B cell (primary cell): Measurements from ENCODE around the gene CDC45. TPM values are rescaled to one million over a fixed set of nuclear protein-coding genes. Genes with fewer than 3 reads are reported as not detected.

Experiments
- ATAC-seq: fragments of 200-7000 bp; cut with Tn5 transposase; one replicate; pipeline ENCODE4 v1.10.0; 2021; ENCODE audit warnings: low read depth, mild to moderate bottlenecking, moderate number of reproducible peaks, moderate library complexity
- CTCF ChIA-PET: fragments of 350-600 bp; sonication (Branson Sonifier 250); formaldehyde crosslinking; loops from one replicate; lab custom pipeline; 2021; ENCODE audit warnings: antibody characterized with exemption, inconsistent platforms; lab: Charles Lee
- POLR2A ChIA-PET: fragments of 350-600 bp; sonication (Branson Sonifier 250); formaldehyde crosslinking; loops from one replicate; lab custom pipeline; 2021; ENCODE audit warnings: antibody characterized with exemption; lab: Charles Lee
- DNase-seq: peaks from one replicate; pipeline ENCODE4 v3.0.0; 2013
- H2AFZ ChIP-seq: 2 replicates; pipeline ENCODE4 v1.6.1; 2012; ENCODE audit warnings: mild to moderate bottlenecking, low read depth, low read length; ENCODE audit not compliant: insufficient read depth, poor library complexity, severe bottlenecking
- H3K27ac ChIP-seq, 2 donors: 1 replicate in 1 of 2; 2 replicates in 1 of 2; pipeline ENCODE4 v1.5.1; 2012 to 2013; ENCODE audit warnings: low read length in 2 of 2, mild to moderate bottlenecking in 2 of 2, moderate library complexity in 1 of 2
- H3K27me3 ChIP-seq, 4 experiments: fragments of 200-600 bp in 1 of 4; sonication (generic) in 1 of 4; replicated peaks in 1 of 4; 1 replicate in 2 of 4; 2 replicates in 2 of 4; pipeline versions ENCODE4 v1.6.1 to v1.7.0; 2013 to 2016; ENCODE audit warnings: low read length in 3 of 4, mild to moderate bottlenecking in 2 of 4, mixed read lengths in 1 of 4, moderate library complexity in 1 of 4; ENCODE audit not compliant: insufficient read depth in 4 of 4, control insufficient read depth in 3 of 4; ENCODE audit errors: control extremely low read depth in 1 of 4
- H3K36me3 ChIP-seq, 2 experiments: replicated peaks in 1 of 2; 1 replicate in 1 of 2; 2 replicates in 1 of 2; pipeline versions ENCODE4 v1.6.1 to v1.7.1; 2013; ENCODE audit warnings: low read length in 1 of 2; ENCODE audit not compliant: insufficient read depth in 2 of 2, control insufficient read depth in 1 of 2; ENCODE audit errors: control extremely low read depth in 1 of 2, extremely low read depth in 1 of 2
- H3K4me1 ChIP-seq, 2 donors: fragments of 200-600 bp in 1 of 2; sonication (generic) in 1 of 2; 1 replicate in 1 of 2; 2 replicates in 1 of 2; pipeline versions ENCODE4 v1.5.1 to v1.6.1; 2013 to 2017; ENCODE audit warnings: low read length in 2 of 2; ENCODE audit not compliant: control insufficient read depth in 2 of 2, insufficient read depth in 2 of 2
- H3K4me2 ChIP-seq: replicated peaks from 2 replicates; pipeline ENCODE3; 2012; ENCODE audit warnings: mild to moderate bottlenecking, low read depth, low read length; ENCODE audit not compliant: poor library complexity, severe bottlenecking
- H3K4me3 ChIP-seq, 5 experiments: fragments of 200-600 bp in 1 of 5; sonication (generic) in 1 of 5; 1 replicate in 3 of 5; 2 replicates in 2 of 5; pipeline versions ENCODE4 v1.5.1 to v1.7.0; 2011 to 2016; ENCODE audit warnings: low read length in 4 of 5, mild to moderate bottlenecking in 4 of 5, low read depth in 2 of 5, control low read depth in 1 of 5, moderate library complexity in 1 of 5; ENCODE audit not compliant: insufficient read depth in 1 of 5; ENCODE audit errors: control extremely low read depth in 1 of 5, extremely low read depth in 1 of 5
- H3K79me2 ChIP-seq: fragments of 200-600 bp; sonication (generic); one replicate; pipeline ENCODE4 v1.6.0; 2016; ENCODE audit warnings: low read length; ENCODE audit not compliant: control insufficient read depth, insufficient read depth
- H3K9ac ChIP-seq: fragments of 200-600 bp; sonication (generic); 2 replicates; pipeline ENCODE4 v1.6.1; 2017; ENCODE audit warnings: mild to moderate bottlenecking, low read length, moderate library complexity
- H3K9me3 ChIP-seq, 3 donors: one replicate each; pipeline versions ENCODE4 v1.6.1 to v1.7.1; 2013; ENCODE audit warnings: low read length in 2 of 3; ENCODE audit not compliant: control insufficient read depth in 2 of 3, insufficient read depth in 1 of 3; ENCODE audit errors: control extremely low read depth in 1 of 3
- H4K20me1 ChIP-seq: 2 replicates; pipeline ENCODE4 v1.6.0; 2012; ENCODE audit warnings: mild to moderate bottlenecking, low read length; ENCODE audit not compliant: insufficient read depth, control insufficient read depth, poor library complexity, severe bottlenecking
- H3K27ac Mint-ChIP-seq: one replicate; pipeline ENCODE4 v1.8.0; 2021; ENCODE audit warnings: mixed read lengths
- H3K27me3 Mint-ChIP-seq: one replicate; pipeline ENCODE4 v1.8.0; 2021; ENCODE audit warnings: mixed read lengths
- H3K4me1 Mint-ChIP-seq: one replicate; pipeline ENCODE4 v1.8.0; 2021; ENCODE audit warnings: mixed read lengths
- H3K4me3 Mint-ChIP-seq: one replicate; pipeline ENCODE4 v1.8.0; 2021; ENCODE audit warnings: mixed read lengths
- H3K9me3 Mint-ChIP-seq: one replicate; pipeline ENCODE4 v1.8.0; 2022; ENCODE audit warnings: mixed read lengths; ENCODE audit not compliant: insufficient read depth
- CTCF ChIP-seq: fragments of 200-600 bp; IDR thresholded peaks from one replicate; pipeline ENCODE4 v1.8.0; 2022; ENCODE audit warnings: antibody characterized with exemption, mild to moderate bottlenecking
- EZH2 ChIP-seq: IDR thresholded peaks from 2 replicates; pipeline ENCODE4 v1.6.1; 2012; ENCODE audit warnings: borderline replicate concordance, low read depth, mild to moderate bottlenecking, moderate library complexity, low read length; ENCODE audit not compliant: insufficient read depth, poor library complexity, severe bottlenecking
- whole genome bisulfite sequencing: methylation state at CpG from one replicate; pipeline ENCODE4 v1.1.5; 2013; ENCODE audit warnings: missing lambda C conversion rate; ENCODE audit not compliant: insufficient coverage; 5-methylcytosine and 5-hydroxymethylcytosine counted together
- intact Hi-C: fragments of 100-400 bp; cut with micrococcal nuclease; formaldehyde crosslinking; loops from one replicate; pipeline ENCODE4 v1.10.0; 2022
- polyA plus RNA-seq: library from polyadenylated mRNA; depleted of rRNA; stranded (reverse); fragments of >200 nt; gene quantifications from 2 replicates; pipeline ENCODE4 v1.2.3, GENCODE V29; 2012
- total RNA-seq, 2 donors: library from RNA; stranded (reverse); fragments of 120-200 nt in 1 of 2; gene quantifications; 1 replicate in 1 of 2; 2 replicates in 1 of 2; pipeline versions ENCODE4 v1.2.3 to v1.2.4, GENCODE V29; 2013 to 2022

Gene CDC45
- total and polyA plus RNA-seq, 2 donors (not counting 1 experiment from before 2014, with no cell fraction given): 0.49 to 1.4 TPM

- Histone ChIP-seq H2AFZ (no peak overlapping the region), H3K27me3 (no peaks in the 10 kb centered on the region), H3K27ac (no peak overlapping the region), H3K9me3 (peaks cover 0 to 8% (median 5%) of the 10 kb centered on the region in 3 donors), H3K4me1 (no peaks in the 10 kb centered on the region), H3K9ac (no peak overlapping the region), H4K20me1 (no peaks in the 10 kb centered on the region), H3K36me3 (no peaks in the 10 kb centered on the region), H3K79me2 (no peaks in the 10 kb centered on the region), H3K4me2 (no peak overlapping the region), H3K4me3 (no peak overlapping the region)
- CTCF ChIA-PET: no interaction called here
- DNase-seq (no peak), ATAC-seq (no peak)
- H3K4me1 Mint-ChIP-seq: no peaks in the 10 kb centered on the region
- TF ChIP-seq EZH2 (no peak), CTCF (no peak)
- intact Hi-C loops: no loop called here
- no peak overlapping the region for H3K27ac Mint-ChIP-seq
- H3K27me3 Mint-ChIP-seq: peaks cover 19% of the 10 kb centered on the region
- no peaks in the 10 kb centered on the region for H3K9me3 Mint-ChIP-seq
- no peak overlapping the region for H3K4me3 Mint-ChIP-seq
- WGBS: 100% methylated on average over 1 of the region's 2 CpGs
- POLR2A ChIA-PET: no interaction called here
Measured at GRCh38 chr22:19548964-19549363, 69.2 kb downstream of the CDC45 start.

GRCh38 chr22:19549428-19549827 lies 69.7 kb downstream of the CDC45 start:
- Histone ChIP-seq H3K4me3 (no peak overlapping the region), H2AFZ (no peak overlapping the region), H4K20me1 (no peaks in the 10 kb centered on the region), H3K27me3 (peaks cover 0 to 2% (median 0%) of the 10 kb centered on the region in 4 experiments), H3K9me3 (peaks cover 0 to 8% (median 5%) of the 10 kb centered on the region in 3 donors), H3K4me1 (no peaks in the 10 kb centered on the region), H3K27ac (no peak overlapping the region), H3K4me2 (no peak overlapping the region), H3K79me2 (no peaks in the 10 kb centered on the region), H3K36me3 (no peaks in the 10 kb centered on the region), H3K9ac (no peak overlapping the region)
- CTCF ChIA-PET: no interaction called here
- H3K27me3 Mint-ChIP-seq: peaks cover 22% of the 10 kb centered on the region
- no peak for TF ChIP-seq CTCF
- H3K4me1 Mint-ChIP-seq: no peaks in the 10 kb centered on the region
- POLR2A ChIA-PET: no interaction called here
- ATAC-seq (no peak), DNase-seq (no peak)
- H3K4me3 Mint-ChIP-seq: no peak overlapping the region
- 97% methylated on average over 6 of the region's 7 CpGs for WGBS
- H3K27ac Mint-ChIP-seq: no peak overlapping the region
- intact Hi-C loops: no loop called here
- no peaks in the 10 kb centered on the region for H3K9me3 Mint-ChIP-seq
